ENCODE data around the gene PNKD. TPM values are rescaled to one million over a fixed set of nuclear protein-coding genes. Genes with fewer than 3 reads are reported as not detected.

Gene PNKD
- total and polyA plus RNA-seq, 3 donors from 2014 or later: 79.3 to 90.7 (median 84.2) TPM

DNA sequence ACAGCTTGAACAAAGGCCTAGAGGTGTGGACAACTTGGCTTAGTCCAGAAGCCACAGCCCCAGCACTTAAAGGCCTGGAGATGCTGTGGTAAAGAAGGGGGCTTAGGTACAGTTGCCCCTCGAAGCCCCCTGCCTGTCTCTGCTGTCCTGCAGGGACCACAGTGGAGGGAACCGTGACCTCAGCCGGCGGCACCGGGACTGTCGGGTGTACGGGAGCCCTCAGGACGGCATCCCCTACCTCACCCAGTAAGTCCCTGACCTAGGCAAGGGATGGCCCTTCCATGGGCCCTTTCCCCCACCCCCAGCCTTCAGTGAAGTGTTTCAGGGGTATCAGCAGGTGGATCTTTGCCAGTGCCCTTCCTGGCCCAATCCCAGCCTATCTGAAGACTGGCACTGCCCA, 71.1 kb downstream of the PNKD start:
- 96% methylated on average over 8 of the region's 8 CpGs; no CpG with 5 or more reads in 1 of the 2 donors for WGBS, 2 donors
- H3K27ac ChIP-seq: no peak overlapping the region
- H3K4me1 ChIP-seq: no peaks in the 10 kb centered on the region
- no peak for TF ChIP-seq POLR2A (IDR thresholded peaks at IDR 0.05)
- TF ChIP-seq, protein P1, sequence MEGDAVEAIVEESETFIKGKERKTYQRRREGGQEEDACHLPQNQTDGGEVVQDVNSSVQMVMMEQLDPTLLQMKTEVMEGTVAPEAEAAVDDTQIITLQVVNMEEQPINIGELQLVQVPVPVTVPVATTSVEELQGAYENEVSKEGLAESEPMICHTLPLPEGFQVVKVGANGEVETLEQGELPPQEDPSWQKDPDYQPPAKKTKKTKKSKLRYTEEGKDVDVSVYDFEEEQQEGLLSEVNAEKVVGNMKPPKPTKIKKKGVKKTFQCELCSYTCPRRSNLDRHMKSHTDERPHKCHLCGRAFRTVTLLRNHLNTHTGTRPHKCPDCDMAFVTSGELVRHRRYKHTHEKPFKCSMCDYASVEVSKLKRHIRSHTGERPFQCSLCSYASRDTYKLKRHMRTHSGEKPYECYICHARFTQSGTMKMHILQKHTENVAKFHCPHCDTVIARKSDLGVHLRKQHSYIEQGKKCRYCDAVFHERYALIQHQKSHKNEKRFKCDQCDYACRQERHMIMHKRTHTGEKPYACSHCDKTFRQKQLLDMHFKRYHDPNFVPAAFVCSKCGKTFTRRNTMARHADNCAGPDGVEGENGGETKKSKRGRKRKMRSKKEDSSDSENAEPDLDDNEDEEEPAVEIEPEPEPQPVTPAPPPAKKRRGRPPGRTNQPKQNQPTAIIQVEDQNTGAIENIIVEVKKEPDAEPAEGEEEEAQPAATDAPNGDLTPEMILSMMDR (IDR thresholded peaks at IDR 0.05): no peak
- no peaks in the 10 kb centered on the region for H3K27me3 ChIP-seq
- no peak overlapping the region for H3K4me3 ChIP-seq
- H3K36me3 ChIP-seq (ENCODE audit: low read depth, missing control alignments): no peaks in the 10 kb centered on the region
- H3K9me3 ChIP-seq: no peaks in the 10 kb centered on the region
- no peak for DNase-seq
- intact Hi-C loops (cut with DNase I; ENCODE audit: low total_unique reads): no loop called here

DNA sequence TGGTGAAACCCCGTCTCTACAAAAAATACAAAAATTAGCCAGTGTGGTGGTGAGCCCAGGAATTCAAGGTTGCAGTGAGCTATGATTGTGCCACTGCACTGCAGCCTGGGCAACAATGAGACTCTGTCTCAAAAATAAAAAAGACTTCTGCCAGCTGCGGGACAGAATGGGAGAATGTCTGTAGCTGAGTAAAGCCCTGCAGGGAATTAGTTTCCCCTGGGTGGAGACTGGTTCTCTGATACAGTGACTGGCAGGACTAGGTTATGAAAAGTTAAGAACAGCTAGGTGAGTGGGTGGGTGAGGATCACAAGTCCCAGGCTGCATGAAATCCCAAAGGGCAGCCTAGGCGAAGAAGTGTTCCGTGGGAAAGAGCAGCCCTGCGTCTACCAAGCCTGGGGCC, 72.5 kb downstream of the PNKD start:
- Histone ChIP-seq H3K27me3 (no peaks in the 10 kb centered on the region), H3K9me3 (no peaks in the 10 kb centered on the region), H3K4me1 (no peaks in the 10 kb centered on the region), H3K4me3 (no peak overlapping the region), H3K27ac (no peak overlapping the region), H3K36me3 (ENCODE audit: low read depth, missing control alignments) (no peaks in the 10 kb centered on the region)
- TF ChIP-seq, protein P1 (IDR thresholded peaks at IDR 0.05): no peak
- TF ChIP-seq POLR2A (IDR thresholded peaks at IDR 0.05): no peak
- DNase-seq: no peak
- 84 to 85% methylated on average over 5 of the region's 5 CpGs for WGBS, 2 donors
- intact Hi-C loops (cut with DNase I; ENCODE audit: low total_unique reads): no loop called here

DNA sequence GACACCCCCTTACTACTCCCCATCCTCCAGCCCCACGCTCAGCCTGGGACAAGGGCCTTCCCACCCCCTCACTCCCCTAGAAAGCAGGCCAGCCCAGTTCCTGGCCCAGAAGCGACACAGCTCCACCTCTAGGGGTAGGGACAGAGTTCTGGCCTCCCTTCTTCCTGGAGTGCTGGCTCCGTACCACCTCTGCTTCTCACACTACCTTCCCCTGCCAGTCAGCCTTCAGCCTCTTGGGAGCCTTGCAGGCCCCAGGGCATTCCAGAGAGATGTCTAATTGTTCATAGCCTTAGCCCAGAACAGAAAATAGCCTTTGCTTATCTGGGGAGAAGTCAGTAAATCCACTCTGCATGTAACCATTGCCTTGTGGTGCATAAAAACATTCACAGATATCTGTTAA, 73.3 kb downstream of the PNKD start:
- TF ChIP-seq POLR2A (IDR thresholded peaks at IDR 0.05): no peak
- TF ChIP-seq, protein P1 (IDR thresholded peaks at IDR 0.05): no peak
- Histone ChIP-seq H3K4me3 (no peak overlapping the region), H3K4me1 (no peaks in the 10 kb centered on the region), H3K27me3 (no peaks in the 10 kb centered on the region), H3K36me3 (ENCODE audit: low read depth, missing control alignments) (no peaks in the 10 kb centered on the region), H3K27ac (no peak overlapping the region), H3K9me3 (no peaks in the 10 kb centered on the region)
- 60 to 70% methylated on average over 3 of the region's 3 CpGs for WGBS, 2 donors
- DNase-seq: no peak
- intact Hi-C loops (cut with DNase I; ENCODE audit: low total_unique reads): no loop called here

DNA sequence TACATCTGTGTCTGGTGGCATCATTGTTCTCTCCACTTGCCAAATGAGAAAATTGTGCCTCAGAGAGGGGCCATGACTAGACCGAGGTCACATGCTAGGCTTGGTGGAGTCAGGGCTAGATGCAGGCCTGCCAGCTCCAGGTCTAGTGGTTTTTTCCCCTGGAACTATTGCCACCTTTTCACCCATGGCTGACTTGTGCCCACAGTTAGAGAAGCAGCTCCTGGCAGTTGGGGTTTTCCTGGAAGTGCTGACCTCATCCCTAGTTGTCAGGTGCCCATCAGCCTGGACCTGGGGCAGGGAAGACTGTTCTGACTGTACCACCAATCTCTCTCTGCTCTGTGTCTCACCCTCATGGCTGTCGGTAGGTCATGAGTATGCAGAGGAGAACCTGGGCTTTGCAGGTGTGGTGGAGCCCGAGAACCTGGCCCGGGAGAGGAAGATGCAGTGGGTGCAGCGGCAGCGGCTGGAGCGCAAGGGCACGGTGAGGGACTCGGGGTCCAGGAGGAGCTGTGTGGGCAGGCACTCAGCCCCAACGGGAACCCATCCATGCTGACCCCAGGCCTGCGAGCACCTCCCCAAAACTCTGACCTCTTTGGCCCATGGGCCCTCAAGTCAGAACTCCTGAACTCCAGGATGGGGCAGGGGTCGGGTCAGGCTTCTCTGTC, 73.9 kb downstream of the PNKD start:
- Histone ChIP-seq H3K4me3 (no peak overlapping the region), H3K4me1 (no peaks in the 10 kb centered on the region), H3K27me3 (no peaks in the 10 kb centered on the region), H3K27ac (no peak overlapping the region), H3K9me3 (no peaks in the 10 kb centered on the region), H3K36me3 (ENCODE audit: low read depth, missing control alignments) (no peaks in the 10 kb centered on the region)
- intact Hi-C loops (cut with DNase I; ENCODE audit: low total_unique reads): no loop called here
- DNase-seq: no peak
- WGBS, 2 donors: 98 to 100% methylated on average over 1 to 12 of the region's 12 CpGs
- no peak for TF ChIP-seq POLR2A (IDR thresholded peaks at IDR 0.05)
- TF ChIP-seq, protein P1 (IDR thresholded peaks at IDR 0.05): no peak
